ENCODE measurements around the gene IQCM.

The IQCM gene, protein sequence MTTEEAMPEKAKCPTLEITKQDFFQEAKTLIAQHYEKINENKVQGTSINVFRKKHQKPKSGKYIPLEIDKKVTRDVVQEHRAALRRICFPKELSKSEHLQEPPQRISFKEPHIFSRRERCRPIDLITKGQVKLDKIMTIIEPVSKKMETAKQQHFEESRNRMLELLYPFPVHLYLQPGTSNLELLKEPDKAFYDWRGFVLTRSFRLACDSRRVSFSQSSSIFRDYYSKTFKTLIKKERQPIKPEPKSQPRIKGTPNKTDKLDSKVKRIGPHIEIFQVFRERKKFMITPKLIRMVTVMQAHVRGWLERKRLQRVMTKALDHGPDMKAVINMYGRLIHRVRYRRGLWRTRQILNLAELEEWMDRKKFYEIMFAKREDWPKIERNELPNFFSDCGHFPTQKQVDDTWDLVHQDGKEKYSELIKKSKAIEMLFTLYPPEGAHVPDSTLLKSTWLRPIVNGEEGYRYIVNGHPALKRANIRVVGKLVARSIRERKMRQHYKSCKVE

GRCh38 chr4:149815743-149816142 lies at the start of gene IQCM:
TSS of gene IQCM (minus strand) at chr4:149815843. CDS start at chr4:149742691, 73,152 bp downstream.
- no peak for FAIRE-seq

DNA sequence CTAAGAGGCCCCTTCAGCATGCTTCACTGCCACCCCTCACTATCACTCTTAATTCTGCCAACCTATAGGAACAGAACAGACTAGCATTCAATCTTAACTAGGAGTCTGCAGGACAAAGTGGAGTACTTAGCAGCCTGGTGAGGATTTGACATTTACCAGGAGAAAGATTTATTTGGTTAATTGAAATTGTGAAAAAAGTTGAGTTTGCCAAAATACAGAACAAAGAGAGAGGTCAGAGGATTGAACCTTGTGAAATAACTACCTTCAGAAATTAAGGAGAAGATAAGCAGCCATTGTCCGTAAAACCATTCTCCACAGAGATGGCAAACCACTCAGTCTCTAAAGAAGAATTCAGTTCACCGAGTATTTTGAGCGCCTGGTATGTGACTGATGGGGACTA lies 41.8 kb upstream of the IQCM start:
- FAIRE-seq = no peak

DNA sequence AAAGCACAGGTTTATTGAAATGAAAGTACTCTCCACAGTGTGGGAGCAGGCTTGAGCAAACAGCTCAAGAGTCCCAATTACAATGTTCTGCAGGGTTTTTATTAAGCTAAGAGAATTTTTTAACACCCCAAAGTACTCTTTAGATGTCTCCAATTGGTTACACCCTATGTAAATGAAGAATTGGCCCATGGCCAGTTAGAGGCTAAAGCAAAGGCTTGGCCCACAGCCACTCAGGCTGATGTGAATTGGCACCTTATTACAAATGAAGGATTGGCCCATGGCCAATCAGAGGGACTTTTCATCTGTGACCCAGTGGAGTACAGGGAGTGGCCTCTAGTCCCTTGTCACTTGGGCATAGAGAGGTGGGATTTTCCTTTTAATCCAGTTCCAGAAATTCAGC lies 30.1 kb upstream of the IQCM start:
- FAIRE-seq = no peak

DNA sequence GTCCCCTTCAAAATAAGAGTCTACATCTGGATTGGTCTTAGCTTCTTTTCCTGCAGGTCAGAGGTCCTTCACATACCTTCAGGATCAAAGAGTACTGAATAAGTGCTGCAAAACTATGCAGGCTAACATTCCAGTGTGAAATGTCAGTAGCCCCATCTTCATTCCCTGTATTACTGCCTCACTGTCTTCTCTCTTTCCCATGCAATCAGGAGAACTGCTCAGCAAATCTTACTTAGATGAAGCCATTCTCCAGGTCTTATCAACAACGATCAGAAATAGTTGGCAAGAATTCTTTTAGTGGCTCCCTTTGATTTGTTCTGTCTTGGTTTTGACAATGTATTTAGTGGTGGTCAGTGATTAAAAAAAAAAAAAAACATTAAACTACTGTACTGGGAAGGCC lies 26.0 kb upstream of the IQCM start:
- FAIRE-seq = no peak

GRCh38 chr4:149838036-149838435 lies 22.4 kb upstream of the IQCM start:
- FAIRE-seq = no peak

- no peak for FAIRE-seq
These were observed 20.9 kb upstream of the IQCM start for GRCh38 chr4:149836546-149836945.

GRCh38 chr4:149835280-149835679 lies 19.6 kb upstream of the IQCM start:
- FAIRE-seq = no peak

DNA sequence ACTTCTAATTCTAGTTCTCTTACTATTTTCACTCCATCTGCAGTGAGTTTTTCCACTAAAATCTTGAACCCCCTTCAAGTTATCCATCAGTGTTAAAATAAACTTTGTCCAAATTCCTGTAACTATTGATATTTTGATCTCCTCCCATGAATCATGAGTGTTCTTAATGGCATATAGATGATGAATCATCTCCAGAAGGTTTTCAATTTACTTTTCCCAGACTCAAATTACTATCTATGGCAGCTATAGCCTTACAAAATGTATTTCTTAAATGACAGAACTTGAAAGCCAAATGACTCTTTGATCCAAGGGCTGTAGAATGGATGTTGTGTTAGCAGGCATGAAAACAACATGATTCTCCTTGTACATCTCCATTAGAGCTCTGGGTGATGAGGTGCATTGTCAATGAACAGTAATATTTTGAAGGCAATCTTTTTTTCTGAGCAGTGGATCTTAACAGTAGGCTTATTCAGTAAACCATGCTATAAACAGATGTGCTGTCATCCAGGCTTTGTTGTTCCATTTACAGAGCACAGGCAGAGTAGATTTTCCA lies 16.1 kb upstream of the IQCM start:
- FAIRE-seq = no peak

- no peak for FAIRE-seq
These were observed 15.2 kb upstream of the IQCM start for GRCh38 chr4:149830823-149831222.

GRCh38 chr4:149825336-149825735 lies 9.7 kb upstream of the IQCM start:
- no peak for FAIRE-seq

GRCh38 chr4:149823769-149824221 lies 8.2 kb upstream of the IQCM start:
- no peak for FAIRE-seq

- no peak for FAIRE-seq
These were observed 14.2 kb downstream of the IQCM start for GRCh38 chr4:149801416-149801815.

DNA sequence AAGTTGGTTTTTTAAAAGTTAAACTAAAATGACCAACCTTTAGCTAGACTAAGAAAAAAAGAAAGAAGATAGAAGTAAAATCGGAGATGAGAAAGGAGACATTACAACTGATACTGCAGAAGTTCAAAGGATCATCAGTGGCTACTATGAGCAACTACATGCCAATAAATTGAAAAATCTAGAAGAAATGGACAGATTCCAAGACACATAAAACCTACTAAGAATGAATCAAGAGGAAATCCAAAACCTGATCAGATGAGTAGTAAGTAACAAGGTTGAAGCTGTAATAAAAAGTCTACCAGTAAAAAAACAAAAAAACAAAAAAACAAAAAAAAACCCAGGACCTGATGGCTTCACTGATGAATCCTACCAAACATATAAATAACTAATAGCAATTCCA lies 16.1 kb downstream of the IQCM start:
- FAIRE-seq = no peak

DNA sequence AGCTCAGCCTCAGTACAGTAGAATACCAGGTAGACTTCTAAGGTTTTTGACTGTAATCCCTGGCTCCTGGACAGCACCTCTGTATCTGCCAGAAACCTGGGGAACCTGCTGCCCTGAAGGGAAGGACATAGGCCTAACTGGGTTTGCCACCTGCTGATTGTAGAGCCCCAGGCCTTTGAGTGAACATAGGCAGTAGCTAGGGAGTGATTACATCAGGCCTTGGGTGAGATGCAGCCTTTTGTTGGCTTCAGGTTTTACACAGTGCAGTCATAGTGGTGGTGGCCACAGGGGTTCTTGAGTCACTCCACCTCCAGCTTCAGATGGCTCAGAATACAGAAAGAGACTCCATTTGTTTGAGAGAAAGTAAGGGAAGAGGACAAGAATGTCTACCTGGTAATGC lies 19.3 kb downstream of the IQCM start:
- FAIRE-seq = no peak

GRCh38 chr4:149795256-149795655 lies 20.4 kb downstream of the IQCM start:
- no peak for FAIRE-seq

DNA sequence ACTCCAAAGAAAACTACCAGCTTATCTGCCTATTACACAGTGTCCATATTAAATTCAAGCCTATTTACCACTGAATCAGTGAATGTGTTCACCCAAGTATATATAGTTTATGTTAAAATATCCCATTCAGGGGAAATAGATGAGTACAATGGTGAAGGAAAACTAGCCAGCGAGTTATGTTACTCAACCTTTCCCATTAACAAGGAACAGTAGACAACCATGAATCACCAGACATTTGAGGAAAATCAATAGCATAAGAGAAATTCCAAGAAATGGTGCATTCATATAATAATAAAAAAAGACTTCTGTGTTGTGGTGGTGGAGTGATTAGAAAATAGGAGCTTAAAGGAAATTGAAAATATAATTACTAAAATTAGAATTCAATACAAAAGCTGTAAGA lies 21.3 kb downstream of the IQCM start:
- no peak for FAIRE-seq

- FAIRE-seq = no peak
These were observed 22.2 kb downstream of the IQCM start for GRCh38 chr4:149793459-149793858.

DNA sequence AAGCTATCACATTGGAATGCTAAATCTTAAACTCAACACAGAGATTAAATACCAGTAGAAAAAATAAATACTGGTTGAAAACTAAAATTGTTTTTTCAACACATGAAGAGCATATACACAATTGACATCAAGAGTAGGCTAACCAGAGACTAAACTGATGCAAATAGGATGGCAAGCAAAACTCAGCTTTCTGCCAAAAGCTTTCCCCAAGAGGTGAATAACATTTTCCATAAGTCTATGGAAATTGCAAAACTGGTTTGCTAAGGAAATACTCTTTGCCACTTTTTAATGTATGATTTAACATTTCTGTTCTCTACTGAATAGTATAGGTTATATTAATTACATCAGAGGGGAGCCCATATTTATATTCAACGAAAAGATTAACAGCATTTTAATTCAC lies 23.8 kb downstream of the IQCM start:
- no peak for FAIRE-seq

DNA sequence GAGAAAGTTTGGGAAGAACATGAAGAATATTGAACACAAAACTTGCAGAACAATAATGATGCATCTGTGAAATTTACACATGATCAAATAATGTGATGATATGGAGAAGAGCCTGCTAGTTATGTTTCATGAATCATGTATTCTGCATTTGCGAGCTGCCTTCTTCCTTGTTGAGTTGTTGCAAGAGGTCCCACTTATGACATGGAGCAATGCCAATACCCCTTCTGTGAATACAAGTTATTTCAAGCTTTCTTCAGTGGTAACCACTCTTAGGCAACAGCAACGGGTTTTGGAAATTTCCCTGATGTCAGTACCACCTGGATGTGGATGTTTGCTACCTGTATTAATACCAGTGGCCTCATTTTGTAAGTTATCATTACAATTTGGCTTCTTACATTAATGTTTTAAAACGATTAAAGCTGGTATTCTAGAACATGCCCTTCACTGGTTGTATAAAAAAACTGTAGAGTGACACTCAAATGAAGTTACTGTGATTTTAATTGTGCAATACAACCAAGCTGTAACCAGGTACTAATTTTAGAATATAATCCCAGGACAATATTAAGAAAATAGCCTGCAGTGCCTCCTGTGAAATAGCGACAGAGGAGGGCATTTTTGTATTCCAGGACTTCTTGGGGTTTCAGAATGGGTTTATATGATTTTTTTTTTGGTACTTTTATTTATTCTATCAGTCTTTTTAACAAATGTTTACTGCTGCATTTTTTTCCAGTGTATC lies 25.3 kb downstream of the IQCM start:
- FAIRE-seq = no peak

DNA sequence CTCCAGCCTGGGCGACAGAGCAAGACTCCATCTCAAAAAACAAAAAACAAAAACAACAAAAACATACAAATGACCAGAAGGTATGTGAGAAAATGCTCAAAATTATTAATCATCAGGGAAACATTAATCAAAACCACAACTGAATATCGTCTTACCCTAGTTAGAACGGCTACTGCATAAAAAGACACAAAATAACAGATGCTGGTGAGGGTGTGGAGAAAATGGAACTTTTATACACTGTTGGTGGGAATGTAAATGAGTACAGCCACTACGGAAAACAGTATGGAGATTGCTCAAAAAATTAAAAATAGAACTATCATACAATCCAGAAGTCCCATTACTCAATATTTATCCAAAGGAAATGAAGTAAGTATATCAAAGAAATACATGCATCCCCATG lies 27.3 kb downstream of the IQCM start:
- no peak for FAIRE-seq

GRCh38 chr4:149785696-149786431 lies 29.8 kb downstream of the IQCM start:
- FAIRE-seq = no peak

DNA sequence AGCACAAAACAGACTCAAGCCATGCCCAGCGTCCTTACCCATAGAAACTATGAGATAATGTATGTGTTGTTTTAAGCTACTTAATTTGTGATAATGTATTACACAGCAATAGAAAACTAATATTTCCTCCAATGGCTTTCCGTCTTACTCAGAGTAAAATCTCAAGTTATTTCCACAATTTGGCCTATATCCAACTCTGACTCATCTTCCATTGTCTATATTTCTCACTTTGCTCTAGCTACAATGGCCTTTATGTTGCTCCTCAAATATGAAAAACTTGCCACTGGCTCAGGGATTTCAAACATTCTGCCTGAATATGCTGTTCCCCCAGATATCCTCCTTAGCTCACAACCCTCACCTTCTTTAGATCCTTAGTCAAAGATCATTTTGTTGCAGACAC lies 31.6 kb downstream of the IQCM start:
- FAIRE-seq = no peak

- no peak for FAIRE-seq
These were observed 34.5 kb downstream of the IQCM start for GRCh38 chr4:149781150-149781549.
